GOT3 (cell line): ENCODE data around the gene SDR39U1.

Source experiments
- DNase-seq: peaks from one replicate; lab custom pipeline; 2025; ENCODE audit warnings: mixed read lengths; lab: John Stamatoyannopoulos, UW

SDR39U1 gene

GRCh38 chr14:24429395-24430142 lies 13.0 kb downstream of the SDR39U1 start, which contains the start of the genes CBLN3 and KHNYN:
CBLN3 (minus strand) TSS chr14:24429668; CDS start chr14:24429054, 614 bp downstream.
KHNYN (plus strand) TSS chr14:24429954; CDS start chr14:24430731, 777 bp downstream.
- peak; percentile 49 for DNase-seq

GRCh38 chr14:24428628-24429394 lies 13.8 kb downstream of the SDR39U1 start:
- DNase-seq, result no peak

GRCh38 chr14:24427537-24428508 lies 14.8 kb downstream of the SDR39U1 start:
- DNase-seq, result no peak

GRCh38 chr14:24426912-24427536 lies 15.6 kb downstream of the SDR39U1 start:
- no peak for DNase-seq

- no peak for DNase-seq
Observed at GRCh38 chr14:24426150-24426911, 16.2 kb downstream of the SDR39U1 start.

- DNase-seq, result no peak
Observed at GRCh38 chr14:24425704-24426103, 16.9 kb downstream of the SDR39U1 start.

GRCh38 chr14:24422694-24423601 lies 19.6 kb downstream of the SDR39U1 start:
- DNase-seq, result no peak

GRCh38 chr14:24422261-24422660 lies 20.3 kb downstream of the SDR39U1 start:
- no peak for DNase-seq

- DNase-seq, result no peak
Observed at GRCh38 chr14:24418492-24418873, 24.1 kb downstream of the SDR39U1 start.

- no peak for DNase-seq
Observed at GRCh38 chr14:24417832-24418491, 24.6 kb downstream of the SDR39U1 start.

- no peak for DNase-seq
Observed at GRCh38 chr14:24416932-24417619, 25.5 kb downstream of the SDR39U1 start.

GRCh38 chr14:24416254-24416931 lies 26.2 kb downstream of the SDR39U1 start:
- no peak for DNase-seq

- no peak for DNase-seq
Observed at GRCh38 chr14:24415421-24416253, 26.9 kb downstream of the SDR39U1 start.

- no peak for DNase-seq
Observed at GRCh38 chr14:24414732-24415420, 27.7 kb downstream of the SDR39U1 start.

GRCh38 chr14:24414077-24414476 lies 28.5 kb downstream of the SDR39U1 start:
- no peak for DNase-seq
